Measurements from ENCODE around the gene OCLN. TPM values are rescaled to one million over a fixed set of nuclear protein-coding genes. Genes with fewer than 3 reads are reported as not detected.
"Not testable (repeated sequence)": the region's sequence is repeated elsewhere in the genome, so short reads cannot be mapped to it uniquely, and the experiment has no call there.

Gene OCLN
- total RNA-seq, 2 donors from 2014 or later, result 4.0 to 8.5 TPM

DNA sequence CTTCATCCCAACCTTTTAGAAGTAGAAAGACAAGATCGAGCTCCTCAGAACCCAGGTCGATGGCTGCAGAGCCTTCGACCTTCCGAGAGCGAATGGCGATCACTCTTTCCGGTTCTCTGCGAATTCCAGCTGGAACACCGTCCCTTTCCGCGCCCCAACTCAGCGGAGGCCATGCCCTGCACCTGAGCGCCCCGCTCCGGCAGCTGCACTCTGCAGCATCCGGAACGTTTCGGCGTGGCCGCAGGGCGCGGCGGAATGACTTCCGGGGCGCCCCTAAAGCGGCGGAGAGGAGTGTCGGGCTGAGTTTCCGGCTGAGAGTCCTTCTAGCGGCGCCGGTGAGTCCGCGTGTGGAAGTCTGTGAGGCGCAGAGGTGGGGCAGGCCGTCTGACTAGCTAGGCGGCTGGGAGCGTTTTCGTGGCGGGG lies 67.3 kb downstream of the OCLN start, which contains the start of gene GTF2H2C:
TSS of gene GTF2H2C (plus strand) at position 284 of the 423 bp plus-strand sequence. CDS start 4,942 bp downstream, outside the sequence.
- H3K27me3 ChIP-seq (replicated peaks; ENCODE audit: insufficient read depth); H3K9me3 ChIP-seq; DNase-seq (ENCODE audit: low spot score); H3K36me3 ChIP-seq; H3K4me1 ChIP-seq (ENCODE audit: control insufficient read depth in 1 of 2, low read depth in 2 of 2): not testable (repeated sequence)
- TF ChIP-seq, protein P1, sequence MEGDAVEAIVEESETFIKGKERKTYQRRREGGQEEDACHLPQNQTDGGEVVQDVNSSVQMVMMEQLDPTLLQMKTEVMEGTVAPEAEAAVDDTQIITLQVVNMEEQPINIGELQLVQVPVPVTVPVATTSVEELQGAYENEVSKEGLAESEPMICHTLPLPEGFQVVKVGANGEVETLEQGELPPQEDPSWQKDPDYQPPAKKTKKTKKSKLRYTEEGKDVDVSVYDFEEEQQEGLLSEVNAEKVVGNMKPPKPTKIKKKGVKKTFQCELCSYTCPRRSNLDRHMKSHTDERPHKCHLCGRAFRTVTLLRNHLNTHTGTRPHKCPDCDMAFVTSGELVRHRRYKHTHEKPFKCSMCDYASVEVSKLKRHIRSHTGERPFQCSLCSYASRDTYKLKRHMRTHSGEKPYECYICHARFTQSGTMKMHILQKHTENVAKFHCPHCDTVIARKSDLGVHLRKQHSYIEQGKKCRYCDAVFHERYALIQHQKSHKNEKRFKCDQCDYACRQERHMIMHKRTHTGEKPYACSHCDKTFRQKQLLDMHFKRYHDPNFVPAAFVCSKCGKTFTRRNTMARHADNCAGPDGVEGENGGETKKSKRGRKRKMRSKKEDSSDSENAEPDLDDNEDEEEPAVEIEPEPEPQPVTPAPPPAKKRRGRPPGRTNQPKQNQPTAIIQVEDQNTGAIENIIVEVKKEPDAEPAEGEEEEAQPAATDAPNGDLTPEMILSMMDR (IDR thresholded peaks at IDR 0.05), result peak; percentile 21
- H3K4me3 ChIP-seq, result peak within 1 kb of the TSS; percentile 68
- ATAC-seq (ENCODE audit: insufficient number of reproducible peaks, low FRiP score, low read depth), result peak; percentile 61
- H3K27ac ChIP-seq, result peak within 1 kb of the TSS in 1 of 2 donors; percentile 15

DNA sequence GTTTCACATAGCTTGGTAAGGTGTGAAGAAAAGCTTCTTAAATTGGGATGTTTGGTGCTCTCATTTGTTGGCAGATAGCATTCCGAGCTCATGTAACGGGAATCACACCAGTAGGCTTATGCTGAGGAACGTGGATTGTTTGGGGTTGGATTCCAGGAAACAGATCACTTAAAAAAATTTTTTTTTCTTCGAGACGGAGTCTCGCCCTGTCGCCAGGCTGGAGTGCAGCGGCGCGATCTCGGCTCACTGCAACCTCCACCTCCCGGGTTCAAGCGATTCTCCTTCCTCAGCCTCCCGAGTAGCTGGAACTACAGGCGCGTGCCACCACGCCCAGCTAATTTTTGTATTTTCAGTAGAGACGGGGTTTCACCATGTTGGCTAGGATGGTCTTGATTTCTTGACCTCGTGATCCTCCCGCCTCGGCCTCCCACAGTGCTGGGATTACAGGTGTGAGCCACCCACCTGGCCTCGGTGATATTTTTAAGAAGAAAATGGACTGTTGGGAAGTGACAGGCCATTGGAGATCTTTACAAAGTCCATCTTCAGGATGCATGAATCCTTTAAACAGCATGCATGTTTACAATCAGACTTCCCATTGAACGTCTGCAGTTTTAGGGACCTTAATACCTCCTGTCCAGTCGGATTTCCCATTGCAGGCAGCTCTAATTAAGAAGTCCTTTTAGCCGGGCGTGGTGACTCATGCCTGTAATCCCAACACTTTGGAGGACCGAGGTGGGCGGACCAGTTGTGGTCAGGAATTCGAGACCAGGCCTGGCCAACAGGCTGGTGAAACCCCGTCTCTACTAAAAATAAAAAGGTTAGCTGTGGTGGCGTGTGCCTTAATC lies 68.2 kb downstream of the OCLN start:
- peak overlapping the region; percentile 67 for H3K4me3 ChIP-seq
- H3K27me3 ChIP-seq (replicated peaks; ENCODE audit: insufficient read depth); H3K36me3 ChIP-seq; H3K9me3 ChIP-seq; ATAC-seq (ENCODE audit: insufficient number of reproducible peaks, low FRiP score, low read depth); H3K4me1 ChIP-seq (ENCODE audit: control insufficient read depth in 1 of 2, low read depth in 2 of 2); DNase-seq (ENCODE audit: low spot score); H3K27ac ChIP-seq: not testable (repeated sequence)

DNA sequence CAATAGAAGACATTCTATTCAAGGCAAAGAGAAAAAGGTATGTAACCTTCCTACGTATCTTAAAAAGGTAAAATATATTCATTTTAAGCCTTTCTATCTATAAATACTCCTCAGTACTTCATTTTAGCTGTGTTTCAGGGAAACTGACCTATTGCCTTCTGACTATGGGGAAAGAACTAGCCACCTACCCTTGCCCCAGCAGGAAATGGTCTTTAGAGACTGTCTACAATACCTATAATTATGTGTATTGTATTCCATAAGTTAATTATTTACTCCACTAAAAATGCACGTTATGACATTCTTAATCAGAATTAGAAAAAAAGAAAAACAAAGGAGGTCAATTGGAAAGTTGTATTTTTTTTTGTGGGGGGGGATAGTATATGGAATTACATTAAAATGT lies 73.6 kb downstream of the OCLN start:
- not testable (repeated sequence) for H3K9me3 ChIP-seq; H3K4me3 ChIP-seq; H3K27me3 ChIP-seq (replicated peaks; ENCODE audit: insufficient read depth); H3K27ac ChIP-seq; DNase-seq (ENCODE audit: low spot score); H3K36me3 ChIP-seq; H3K4me1 ChIP-seq (ENCODE audit: control insufficient read depth in 1 of 2, low read depth in 2 of 2); ATAC-seq (ENCODE audit: insufficient number of reproducible peaks, low FRiP score, low read depth)

DNA sequence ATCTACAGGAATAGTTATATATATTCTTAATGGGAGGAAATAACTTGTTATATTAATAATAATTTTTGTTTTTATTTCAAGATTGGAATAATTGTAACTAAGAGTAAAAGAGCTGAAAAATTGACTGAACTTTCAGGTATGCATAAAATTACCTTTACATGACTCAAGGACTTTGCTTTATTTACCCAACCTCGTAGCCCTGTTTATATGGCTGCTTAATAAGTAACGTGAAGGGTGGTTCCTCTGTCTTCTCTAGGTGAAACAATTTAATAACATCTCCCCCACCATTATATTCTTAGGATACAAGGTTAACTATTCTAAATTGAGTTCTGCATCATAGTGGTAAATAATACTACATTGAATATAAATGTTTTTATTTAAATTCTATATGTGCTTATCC lies 75.5 kb downstream of the OCLN start:
- not testable (repeated sequence) for H3K9me3 ChIP-seq; H3K27ac ChIP-seq; H3K4me1 ChIP-seq (ENCODE audit: control insufficient read depth in 1 of 2, low read depth in 2 of 2); H3K36me3 ChIP-seq; ATAC-seq (ENCODE audit: insufficient number of reproducible peaks, low FRiP score, low read depth); H3K27me3 ChIP-seq (replicated peaks; ENCODE audit: insufficient read depth); DNase-seq (ENCODE audit: low spot score); H3K4me3 ChIP-seq

DNA sequence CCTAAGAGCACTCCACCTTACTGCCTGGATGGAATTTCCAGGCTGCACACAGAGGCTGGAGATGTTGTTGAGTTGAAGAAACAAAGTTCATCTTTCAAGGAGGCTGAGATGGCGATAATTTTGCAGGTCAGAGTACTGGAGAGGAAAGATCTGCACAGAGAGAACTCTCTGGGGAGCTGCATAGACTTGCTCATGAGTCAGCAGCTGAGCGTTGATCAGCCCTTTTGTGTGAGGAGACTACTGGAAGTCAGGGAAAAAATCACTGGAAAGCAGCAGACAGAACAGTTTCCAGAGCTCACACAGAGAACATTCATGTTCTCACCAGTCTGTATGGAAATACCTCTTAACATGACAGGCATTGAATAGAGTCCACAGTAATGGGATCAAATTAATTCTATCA lies 90.8 kb downstream of the OCLN start:
- DNase-seq (ENCODE audit: low spot score); H3K4me3 ChIP-seq; H3K27me3 ChIP-seq (replicated peaks; ENCODE audit: insufficient read depth); H3K9me3 ChIP-seq; H3K4me1 ChIP-seq (ENCODE audit: control insufficient read depth in 1 of 2, low read depth in 2 of 2); H3K36me3 ChIP-seq; ATAC-seq (ENCODE audit: insufficient number of reproducible peaks, low FRiP score, low read depth); H3K27ac ChIP-seq: not testable (repeated sequence)

DNA sequence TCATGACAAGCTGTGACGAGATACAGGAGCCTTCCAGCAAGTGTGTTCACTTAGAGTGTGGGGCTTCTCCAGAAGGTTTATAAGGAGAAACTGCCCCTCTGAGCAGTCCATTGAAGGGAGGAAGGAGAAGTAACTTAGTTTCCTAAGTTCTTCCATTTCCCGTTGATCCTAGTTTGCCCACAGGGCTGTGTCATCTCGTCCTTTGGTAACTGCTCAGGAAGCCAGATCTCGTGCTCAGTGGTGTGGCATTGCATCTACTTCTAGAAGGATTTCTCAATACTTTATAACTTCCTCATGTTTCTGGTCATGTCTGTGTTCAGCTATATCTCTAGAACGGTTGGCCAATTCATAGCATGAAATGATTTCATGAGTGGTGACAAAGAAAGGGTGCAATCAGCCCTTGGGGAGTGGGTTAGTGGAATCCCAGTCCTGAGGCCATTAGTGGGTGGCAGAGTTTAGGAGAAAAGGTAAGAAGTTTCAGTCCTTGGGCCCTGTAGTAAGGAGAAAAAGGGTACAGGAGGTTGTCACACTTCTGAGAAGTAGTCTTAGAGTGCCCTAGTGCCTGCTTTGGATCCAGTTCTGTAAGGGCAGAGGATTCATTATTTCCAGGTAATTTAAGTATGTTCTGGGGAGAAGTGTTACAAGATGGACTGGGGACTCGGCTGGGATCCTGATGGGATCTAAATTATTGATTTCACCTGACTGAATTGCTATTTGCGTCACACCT lies 103.7 kb downstream of the OCLN start:
- not testable (repeated sequence) for ATAC-seq (ENCODE audit: insufficient number of reproducible peaks, low FRiP score, low read depth); H3K9me3 ChIP-seq; H3K36me3 ChIP-seq; H3K4me1 ChIP-seq (ENCODE audit: control insufficient read depth in 1 of 2, low read depth in 2 of 2); H3K27me3 ChIP-seq (replicated peaks; ENCODE audit: insufficient read depth); DNase-seq (ENCODE audit: low spot score); H3K27ac ChIP-seq; H3K4me3 ChIP-seq

DNA sequence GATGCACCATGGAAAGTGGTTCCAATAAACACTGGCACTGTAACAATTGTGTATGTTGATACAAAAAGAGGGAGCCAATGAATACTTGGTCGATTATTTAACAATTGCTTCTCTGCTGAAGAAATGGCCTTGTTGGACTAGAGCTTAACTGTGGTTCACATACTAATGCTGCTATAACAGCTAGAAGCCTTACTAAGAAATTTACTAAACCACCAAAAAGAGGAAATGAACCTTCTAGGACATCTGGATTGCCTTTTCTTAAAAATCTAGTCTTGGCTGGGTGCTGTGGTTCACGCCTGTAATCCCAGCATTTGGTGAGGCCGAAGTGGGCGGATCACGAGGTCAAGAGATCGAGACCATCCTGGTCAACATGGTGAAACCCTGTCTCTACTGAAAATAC lies 109.4 kb downstream of the OCLN start:
- H3K9me3 ChIP-seq; H3K4me3 ChIP-seq; ATAC-seq (ENCODE audit: insufficient number of reproducible peaks, low FRiP score, low read depth): not testable (repeated sequence)

DNA sequence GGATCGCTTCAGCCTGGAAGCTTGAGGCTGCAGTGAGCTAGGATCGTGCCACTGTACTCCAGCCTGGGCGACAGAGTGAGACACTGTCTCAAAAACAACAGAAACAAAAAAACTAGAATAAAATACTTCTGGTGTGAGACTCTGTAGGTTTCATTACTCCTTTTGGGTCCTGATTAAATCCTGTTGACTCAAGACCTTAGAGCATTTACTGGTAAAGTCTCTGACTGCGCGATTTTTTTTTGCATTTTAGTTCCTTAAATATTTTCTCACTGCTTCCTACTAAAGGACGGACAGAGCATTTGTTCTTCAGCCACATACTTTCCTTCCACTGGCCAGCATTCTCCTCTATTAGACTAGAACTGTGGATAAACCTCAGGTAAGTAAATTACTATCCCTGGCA lies 114.2 kb downstream of the OCLN start:
- not testable (repeated sequence) for H3K27me3 ChIP-seq (replicated peaks; ENCODE audit: insufficient read depth); ATAC-seq (ENCODE audit: insufficient number of reproducible peaks, low FRiP score, low read depth); H3K36me3 ChIP-seq; H3K27ac ChIP-seq; H3K9me3 ChIP-seq; H3K4me3 ChIP-seq; DNase-seq (ENCODE audit: low spot score); H3K4me1 ChIP-seq (ENCODE audit: control insufficient read depth in 1 of 2, low read depth in 2 of 2)

More for the DNA sequence above, 109.4 kb downstream of the OCLN start:
- not testable (repeated sequence) for H3K4me1 ChIP-seq (ENCODE audit: control insufficient read depth in 1 of 2, low read depth in 2 of 2); H3K36me3 ChIP-seq; H3K27me3 ChIP-seq (replicated peaks; ENCODE audit: insufficient read depth); H3K27ac ChIP-seq; DNase-seq (ENCODE audit: low spot score)

Other genes with a start within 250 kb of the OCLN start
- 1 to 10 TPM; 6.1 to 9.6 TPM for gene CCDC125, start 160.0 kb upstream of the OCLN start, total RNA-seq
- 10 to 100 TPM in 1 of 2 donors, 1 to 10 TPM in 1; 9.1 to 36.8 TPM for gene AK6, start 123.3 kb upstream of the OCLN start, total RNA-seq
- 10 to 100 TPM in 1 of 2 donors, 1 to 10 TPM in 1; 7.9 to 40.8 TPM for gene TAF9, start 123.3 kb upstream of the OCLN start, total RNA-seq
- gene RAD17, start 123.0 kb upstream of the OCLN start, total RNA-seq, result 10 to 100 TPM; 19.4 to 23.9 TPM
- gene MARVELD2, start 77.7 kb upstream of the OCLN start, total RNA-seq, result 1 to 10 TPM in 1 of 2 donors, under 1 TPM in 1; 0.81 to 2.4 TPM
- 10 to 100 TPM in 1 of 2 donors, 1 to 10 TPM in 1; 9.3 to 24.4 TPM for gene GTF2H2C, start 67.4 kb downstream of the OCLN start, total RNA-seq